Astrocyte (in vitro differentiated cells and primary cell): ENCODE measurements around the gene CDS2. TPM values are rescaled to one million over a fixed set of nuclear protein-coding genes. Genes with fewer than 3 reads are reported as not detected.
A peak's percentile ranks its signal among the peaks of the same experiment; 100 is the strongest.

Source experiments
- DNase-seq: peaks from one replicate; pipeline ENCODE4 v3.0.0-alpha.2; 2010; ENCODE audit warnings: low read depth
- FAIRE-seq: peaks from 2 replicates; lab custom pipeline; 2011; peaks lifted over from hg19 to GRCh38; lab: Jason Lieb, UNC
- H2AFZ ChIP-seq: 2 replicates; pipeline ENCODE4 v1.6.0; 2012; ENCODE audit warnings: low read depth, low read length, inconsistent platforms
- H3K27ac ChIP-seq: 2 replicates; pipeline ENCODE4 v1.5.1; 2011; ENCODE audit warnings: low read depth, low read length, inconsistent platforms
- H3K27me3 ChIP-seq: 2 replicates; pipeline ENCODE4 v1.6.0; 2011; ENCODE audit warnings: low read length, inconsistent platforms; ENCODE audit not compliant: insufficient read depth
- H3K36me3 ChIP-seq: 2 replicates; pipeline ENCODE4 v1.5.1; 2011; ENCODE audit warnings: low read length, inconsistent platforms; ENCODE audit not compliant: insufficient read depth
- H3K4me1 ChIP-seq: 2 replicates; pipeline ENCODE4 v1.5.1; 2011; ENCODE audit warnings: low read length, inconsistent platforms; ENCODE audit not compliant: insufficient read depth
- H3K4me2 ChIP-seq: 2 replicates; pipeline ENCODE4 v1.6.0; 2012; ENCODE audit warnings: low read length, inconsistent platforms
- H3K4me3 ChIP-seq: 2 replicates; pipeline ENCODE4 v1.5.1; 2011; ENCODE audit warnings: low read depth, mild to moderate bottlenecking, low read length, inconsistent platforms; ENCODE audit not compliant: insufficient read depth
- H3K79me2 ChIP-seq: 2 replicates; pipeline ENCODE4 v1.6.0; 2012; ENCODE audit warnings: mild to moderate bottlenecking, low read length, inconsistent platforms; ENCODE audit not compliant: insufficient read depth
- H3K9ac ChIP-seq: 2 replicates; pipeline ENCODE4 v1.6.0; 2012; ENCODE audit warnings: mild to moderate bottlenecking, low read length, inconsistent platforms
- H3K9me3 ChIP-seq: 2 replicates; pipeline ENCODE4 v1.5.1; 2012; ENCODE audit warnings: low read depth, mild to moderate bottlenecking, low read length, inconsistent platforms; ENCODE audit not compliant: insufficient read depth
- H4K20me1 ChIP-seq: 2 replicates; pipeline ENCODE4 v1.6.0; 2012; ENCODE audit warnings: low read length, inconsistent platforms; ENCODE audit not compliant: insufficient read depth
- H3K27ac Mint-ChIP-seq: one replicate; pipeline ENCODE4 v1.8.0; 2021; ENCODE audit warnings: mild to moderate bottlenecking, mixed read lengths; ENCODE audit not compliant: unreplicated experiment
- H3K27me3 Mint-ChIP-seq: one replicate; pipeline ENCODE4 v1.8.0; 2021; ENCODE audit warnings: low read depth, mixed read lengths; ENCODE audit not compliant: unreplicated experiment
- H3K36me3 Mint-ChIP-seq: one replicate; pipeline ENCODE4 v1.8.0; 2021; ENCODE audit warnings: low read depth, mixed read lengths; ENCODE audit not compliant: unreplicated experiment
- H3K4me1 Mint-ChIP-seq: one replicate; pipeline ENCODE4 v1.8.0; 2021; ENCODE audit warnings: low read depth, mixed read lengths; ENCODE audit not compliant: unreplicated experiment
- H3K4me3 Mint-ChIP-seq: one replicate; pipeline ENCODE4 v1.8.0; 2021; ENCODE audit warnings: mild to moderate bottlenecking, moderate library complexity, mixed read lengths; ENCODE audit not compliant: unreplicated experiment
- H3K9me3 Mint-ChIP-seq: one replicate; pipeline ENCODE4 v1.8.0; 2021; ENCODE audit warnings: mild to moderate bottlenecking, mixed read lengths; ENCODE audit not compliant: unreplicated experiment
- CTCF ChIP-seq: IDR thresholded peaks from 2 replicates; pipeline ENCODE4 v1.5.1; 2011; ENCODE audit warnings: low read depth, mild to moderate bottlenecking, inconsistent platforms, low read length, moderate library complexity; ENCODE audit not compliant: insufficient read depth
- EZH2 ChIP-seq: IDR thresholded peaks from 2 replicates; pipeline ENCODE4 v1.6.1; 2012; ENCODE audit warnings: mild to moderate bottlenecking, low read length, inconsistent platforms; ENCODE audit not compliant: insufficient read depth
- total RNA-seq: library from RNA; stranded (reverse); gene quantifications from 2 replicates; pipeline ENCODE4 v1.2.1, GENCODE V29; 2021

CDS2 gene
- total RNA-seq, 1 donor from 2014 or later = 53.9 TPM

GRCh38 chr20:5180933-5181332, 54.1 kb downstream of the CDS2 start:
- FAIRE-seq = no peak
- peaks cover 13% of the 10 kb centered on the region for H3K36me3 Mint-ChIP-seq
- Histone ChIP-seq H3K79me2 (no peaks in the 10 kb centered on the region), H3K36me3 (peaks cover 8% of the 10 kb centered on the region), H3K27me3 (no peaks in the 10 kb centered on the region), H3K4me3 (no peak overlapping the region), H4K20me1 (peaks cover 9% of the 10 kb centered on the region), H3K9ac (no peak overlapping the region), H2AFZ (no peak overlapping the region), H3K27ac (no peak overlapping the region), H3K4me2 (no peak overlapping the region), H3K9me3 (no peaks in the 10 kb centered on the region), H3K4me1 (peaks cover 6% of the 10 kb centered on the region)
- DNase-seq = no peak
- H3K27me3 Mint-ChIP-seq = no peaks in the 10 kb centered on the region
- no peak overlapping the region for H3K4me3 Mint-ChIP-seq
- no peaks in the 10 kb centered on the region for H3K9me3 Mint-ChIP-seq
- no peak for TF ChIP-seq CTCF
- peak overlapping the region; percentile 90 for H3K27ac Mint-ChIP-seq
- H3K4me1 Mint-ChIP-seq = peaks cover 37% of the 10 kb centered on the region

- H3K9me3 Mint-ChIP-seq = no peaks in the 10 kb centered on the region
- peaks cover 11% of the 10 kb centered on the region for H3K36me3 ChIP-seq
- DNase-seq = no peak
- no peak overlapping the region for H3K4me3 ChIP-seq
- peaks cover 6% of the 10 kb centered on the region for H3K4me1 ChIP-seq
- no peaks in the 10 kb centered on the region for H3K79me2 ChIP-seq
- no peak overlapping the region for H3K4me2 ChIP-seq
- H3K27me3 ChIP-seq = no peaks in the 10 kb centered on the region
- FAIRE-seq = no peak
- peaks cover 37% of the 10 kb centered on the region for H3K4me1 Mint-ChIP-seq
- H3K9me3 ChIP-seq = no peaks in the 10 kb centered on the region
- peaks cover 17% of the 10 kb centered on the region for H3K36me3 Mint-ChIP-seq
- no peak overlapping the region for H3K27ac ChIP-seq
- no peak overlapping the region for H3K9ac ChIP-seq
- H3K27me3 Mint-ChIP-seq = no peaks in the 10 kb centered on the region
- H3K4me3 Mint-ChIP-seq = no peak overlapping the region
- peaks cover 9% of the 10 kb centered on the region for H4K20me1 ChIP-seq
- TF ChIP-seq EZH2 (no peak), CTCF (no peak)
- peak overlapping the region; percentile 90 for H3K27ac Mint-ChIP-seq
- H2AFZ ChIP-seq = no peak overlapping the region
These were observed 54.7 kb downstream of the CDS2 start for GRCh38 chr20:5181492-5181891.

GRCh38 chr20:5181958-5182357, 55.1 kb downstream of the CDS2 start:
- Histone ChIP-seq H3K4me1 (peaks cover 6% of the 10 kb centered on the region), H3K4me2 (peak overlapping the region; percentile 28), H4K20me1 (peaks cover 9% of the 10 kb centered on the region), H3K9ac (no peak overlapping the region), H3K79me2 (no peaks in the 10 kb centered on the region), H3K36me3 (peaks cover 11% of the 10 kb centered on the region), H3K4me3 (no peak overlapping the region), H2AFZ (no peak overlapping the region), H3K27me3 (no peaks in the 10 kb centered on the region), H3K27ac (no peak overlapping the region), H3K9me3 (no peaks in the 10 kb centered on the region)
- no peak for TF ChIP-seq CTCF
- TF ChIP-seq EZH2 = no peak
- peak; percentile 60 for DNase-seq
- H3K27ac Mint-ChIP-seq = no peak overlapping the region
- no peak overlapping the region for H3K4me3 Mint-ChIP-seq
- H3K36me3 Mint-ChIP-seq = peaks cover 17% of the 10 kb centered on the region
- H3K9me3 Mint-ChIP-seq = no peaks in the 10 kb centered on the region
- FAIRE-seq = no peak
- peaks cover 36% of the 10 kb centered on the region for H3K4me1 Mint-ChIP-seq
- no peaks in the 10 kb centered on the region for H3K27me3 Mint-ChIP-seq
